Kidney (tissue), 14 donors: Measurements from ENCODE around the gene PJA1. TPM values are rescaled to one million over a fixed set of nuclear protein-coding genes. Genes with fewer than 3 reads are reported as not detected.

Experiments used
- DNase-seq, 5 donors: peaks; one replicate each; pipeline ENCODE4 v3.0.0-alpha.2; 2013 to 2020
- FAIRE-seq: peaks from 2 replicates; lab custom pipeline; 2012; peaks lifted over from hg19 to GRCh38; lab: Jason Lieb, UNC
- H3K27ac ChIP-seq, 2 donors: one replicate each; pipeline ENCODE4 v1.7.0; 2013; ENCODE audit warnings: low read depth in 2 of 2, low read length in 2 of 2, inconsistent platforms in 1 of 2
- H3K27me3 ChIP-seq: one replicate; pipeline ENCODE4 v1.7.1; 2013; ENCODE audit warnings: low read length, inconsistent platforms; ENCODE audit not compliant: control insufficient read depth, insufficient read depth
- H3K36me3 ChIP-seq, 3 donors: one replicate each; pipeline versions ENCODE4 v1.7.0 to v1.7.1; 2013; ENCODE audit warnings: low read length in 3 of 3, control low read depth in 1 of 3, inconsistent platforms in 1 of 3; ENCODE audit not compliant: insufficient read depth in 3 of 3, control insufficient read depth in 2 of 3
- H3K4me1 ChIP-seq, 3 donors: one replicate each; pipeline versions ENCODE4 v1.7.0 to v1.7.1; 2013; ENCODE audit warnings: low read length in 3 of 3, inconsistent platforms in 1 of 3, low read depth in 1 of 3; ENCODE audit not compliant: control insufficient read depth in 2 of 3, insufficient read depth in 2 of 3
- H3K4me3 ChIP-seq, 3 donors: one replicate each; pipeline versions ENCODE4 v1.7.0 to v1.8.1; 2013; ENCODE audit warnings: low read length in 3 of 3, control low read depth in 1 of 3, inconsistent platforms in 1 of 3
- H3K9ac ChIP-seq, 3 donors: one replicate each; pipeline versions ENCODE4 v1.7.0 to v1.7.1; 2013; ENCODE audit warnings: low read length in 3 of 3, control low read depth in 1 of 3, inconsistent platforms in 1 of 3
- H3K9me3 ChIP-seq, 3 donors: one replicate each; pipeline versions ENCODE4 v1.7.0 to v1.7.1; 2013; ENCODE audit warnings: low read length in 3 of 3, control low read depth in 1 of 3, inconsistent platforms in 1 of 3; ENCODE audit not compliant: control insufficient read depth in 2 of 3, insufficient read depth in 1 of 3
- CTCF ChIP-seq: IDR thresholded peaks from 3 replicates; pipeline ENCODE4 v1.5.1; 2012; ENCODE audit warnings: mild to moderate bottlenecking, moderate library complexity, borderline replicate concordance; ENCODE audit not compliant: insufficient read depth; ENCODE audit errors: extremely low read depth
- intact Hi-C: fragments of 100-400 bp; cut with DNase I; formaldehyde crosslinking; loops from one replicate; pipeline ENCODE4 v1.11.1; 2022
- polyA plus RNA-seq: library from polyadenylated mRNA; stranded (reverse); fragments of 350-450 nt; fragmentation: Illumina TruSeq; extraction: RNeasy Lipid Tissue Mini Kit (QIAGEN cat#74804); gene quantifications from one replicate; pipeline ENCODE4 v1.2.3, GENCODE V29; 2014; ENCODE audit warnings: low read depth, low replicate concordance; ENCODE audit not compliant: insufficient read depth
- total RNA-seq: library from RNA; stranded (reverse); fragmentation: NEBNext Ultra II Directional; extraction: Animal tissue kit (Norgen Biotek cat#: 25700); gene quantifications from one replicate; pipeline ENCODE4 v1.2.1, GENCODE V29; 2021
- donor health status: control.
- donor health status: control.
- donor health status: control.
- donor health status: control.
- donor health status: control.
- donor health status: DM: yes; HTN: yes; CAD: no.
- donor health status: Normal renal cell carcinoma (clear cell type).

The PJA1 gene
- total and polyA plus RNA-seq, 2 donors from 2014 or later, result 27.1 to 29.9 TPM

GRCh38 chrX:69197690-69198089, 32.4 kb upstream of the PJA1 start:
- intact Hi-C loops, result no loop called here
- Histone ChIP-seq H3K4me1 (peaks cover 0 to 2% (median 0%) of the 10 kb centered on the region in 3 donors), H3K4me3 (no peak overlapping the region), H3K27me3 (peaks cover 2% of the 10 kb centered on the region), H3K27ac (no peak overlapping the region), H3K9ac (no peak overlapping the region), H3K9me3 (no peaks in the 10 kb centered on the region), H3K36me3 (no peaks in the 10 kb centered on the region)
- no peak for TF ChIP-seq CTCF
- no peak for FAIRE-seq
- DNase-seq, result no peak

GRCh38 chrX:69196666-69197065, 31.4 kb upstream of the PJA1 start:
- TF ChIP-seq CTCF, result no peak
- peaks cover 0 to 2% (median 0%) of the 10 kb centered on the region in 3 donors for H3K4me1 ChIP-seq
- FAIRE-seq (no peak), DNase-seq (no peak)
- no peaks in the 10 kb centered on the region for H3K9me3 ChIP-seq
- no peak overlapping the region for H3K4me3 ChIP-seq
- peaks cover 2% of the 10 kb centered on the region for H3K27me3 ChIP-seq
- no peaks in the 10 kb centered on the region for H3K36me3 ChIP-seq
- no peak overlapping the region for H3K9ac ChIP-seq
- H3K27ac ChIP-seq, result no peak overlapping the region
- intact Hi-C loops, result no loop called here

- FAIRE-seq, result no peak
Observed at GRCh38 chrX:69195810-69196209, 30.6 kb upstream of the PJA1 start.

More at GRCh38 chrX:69195810-69196209, 30.6 kb upstream of the PJA1 start:
- TF ChIP-seq CTCF, result no peak
- Histone ChIP-seq H3K4me1 (peaks cover 0 to 2% (median 0%) of the 10 kb centered on the region in 3 donors), H3K27ac (no peak overlapping the region), H3K27me3 (no peaks in the 10 kb centered on the region), H3K9me3 (no peaks in the 10 kb centered on the region), H3K9ac (no peak overlapping the region), H3K36me3 (no peaks in the 10 kb centered on the region), H3K4me3 (no peak overlapping the region)
- DNase-seq, result no peak
- intact Hi-C loops, result no loop called here
